ENCODE results near the gene ZC3H18. TPM values are rescaled to one million over a fixed set of nuclear protein-coding genes. Genes with fewer than 3 reads are reported as not detected.
A peak's percentile ranks its signal among the peaks of the same experiment; 100 is the strongest.

Gene ZC3H18
- total RNA-seq, 1 experiment from 2014 or later = 61.8 TPM

DNA sequence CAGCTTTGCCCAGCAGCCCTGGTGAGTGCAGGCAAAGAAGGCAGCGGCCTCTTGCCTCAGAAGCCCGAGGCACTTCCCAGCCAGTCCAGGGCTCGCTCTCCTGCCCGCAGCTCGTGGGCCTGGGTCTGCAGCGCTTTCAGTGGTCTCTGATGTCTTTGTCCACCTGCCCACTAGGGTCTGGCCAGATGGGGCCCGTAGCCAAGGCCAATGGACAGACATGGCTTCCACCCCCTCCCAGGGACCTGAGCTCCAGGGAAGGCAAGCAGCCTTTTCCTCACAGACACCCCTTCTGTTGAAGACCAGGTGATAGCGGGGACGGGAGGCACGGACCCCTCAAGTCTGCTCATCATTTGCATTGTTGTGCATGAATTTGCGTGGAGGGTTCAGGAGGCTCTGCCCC lies 33.7 kb upstream of the ZC3H18 start (continued):
- TF ChIP-seq TCF7 (CRISPR knock-in tag; IDR thresholded peaks at IDR 0.05; ENCODE audit: low read depth) (no peak), TEAD1 (CRISPR knock-in tag; IDR thresholded peaks at IDR 0.05) (no peak), ZBTB43 (CRISPR knock-in tag; IDR thresholded peaks at IDR 0.05) (no peak), ZNF425 (CRISPR knock-in tag; conservative IDR thresholded peaks at IDR 0.05) (no peak), GABPB1 (CRISPR knock-in tag; IDR thresholded peaks at IDR 0.05) (no peak), CBFB (CRISPR knock-in tag; IDR thresholded peaks at IDR 0.05; ENCODE audit: low read depth) (no peak)

- POLR2A ChIA-PET = no interaction called here
- H3K4me3 Mint-ChIP-seq = no peak overlapping the region
Observed at GRCh38 chr16:88536971-88537751, 33.0 kb upstream of the ZC3H18 start.

DNA sequence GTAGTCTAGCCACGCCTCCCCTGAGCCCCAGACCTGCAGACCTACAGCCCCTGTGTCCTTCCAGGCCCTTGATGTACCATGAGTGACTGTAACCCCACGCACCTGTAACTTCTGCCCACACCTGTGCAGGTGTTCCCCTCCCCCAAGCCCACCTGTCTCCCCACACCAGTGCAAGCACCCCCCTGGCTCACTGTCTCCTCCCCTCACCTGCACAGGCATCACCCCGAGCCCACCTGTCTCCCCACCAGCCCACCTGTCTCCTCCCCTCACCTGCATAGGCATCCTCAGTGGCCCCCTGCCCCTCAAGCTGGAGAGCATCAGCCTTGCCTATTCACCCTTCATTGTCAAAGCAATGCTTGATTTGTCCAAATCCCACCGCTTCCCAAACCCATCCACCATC lies 32.3 kb upstream of the ZC3H18 start:
- DNase-seq (ENCODE audit: low spot score) = no peak
- Mint-ChIP-seq H3K4me3 (no peak overlapping the region), H3K4me1 (peaks cover 12% of the 10 kb centered on the region; the same call in 1 of the 2 replicates), H3K9me3 (peaks cover 7% of the 10 kb centered on the region), H3K36me3 (no peaks in the 10 kb centered on the region), H3K27ac (no peak overlapping the region), H3K27me3 (ENCODE audit: low read depth) (peaks cover 18% of the 10 kb centered on the region)
- TF ChIP-seq ATF3 (CRISPR knock-in tag; conservative IDR thresholded peaks at IDR 0.05) (no peak), USF1 (CRISPR knock-in tag; IDR thresholded peaks at IDR 0.05) (no peak), ATF6 (CRISPR knock-in tag; IDR thresholded peaks at IDR 0.05) (no peak), RORB (CRISPR knock-in tag; IDR thresholded peaks at IDR 0.05) (no peak)
- POLR2A ChIA-PET = no interaction called here
- CTCF ChIA-PET = interaction anchor here (0.7 to 6.7 kb wide), 5 partner anchors 9 to 206 kb away, joined by 3 to 69 read pairs (median 3); partner anchors contain the start of gene ZC3H18
- no peak for ATAC-seq

More at GRCh38 chr16:88536971-88537751, 33.0 kb upstream of the ZC3H18 start:
- Mint-ChIP-seq H3K27ac (no peak overlapping the region), H3K4me1 (peaks cover 12% of the 10 kb centered on the region; the same call in 1 of the 2 replicates), H3K36me3 (no peaks in the 10 kb centered on the region), H3K27me3 (ENCODE audit: low read depth) (peaks cover 11% of the 10 kb centered on the region), H3K9me3 (no peaks in the 10 kb centered on the region)
- no peak for TF ChIP-seq SP1 (CRISPR knock-in tag; conservative IDR thresholded peaks at IDR 0.05)
- DNase-seq (ENCODE audit: low spot score) (peak; percentile 57), ATAC-seq (peak; percentile 15; the same call in 1 of the 2 replicates)
- CTCF ChIA-PET = interaction anchor here (1.0 to 6.7 kb wide), 6 partner anchors 9 to 100 kb away, joined by 3 to 69 read pairs (median 4); partner anchors contain the start of gene ZC3H18

Measured in WTC11 (cell line).